Sigmoid colon (tissue), 4 donors: ENCODE measurements around the gene DLK2.

Source experiments
- CTCF ChIP-seq, 4 experiments: fragments of 450-650 bp in 3 of 4; fragments of 200-600 bp in 1 of 4; IDR thresholded peaks; one replicate each; pipeline ENCODE4 v1.5.1; 2016 to 2019; ENCODE audit warnings: antibody characterized with exemption in 4 of 4, mild to moderate bottlenecking in 3 of 4, moderate library complexity in 2 of 4
- EP300 ChIP-seq, 4 donors: sonication (generic); formaldehyde crosslinking; IDR thresholded peaks; one replicate each; pipeline ENCODE4 v1.6.1; 2017; ENCODE audit warnings: antibody characterized with exemption in 4 of 4

GRCh38 chr6:43478008-43478372 is 22.6 kb upstream of the DLK2 start:
- TF ChIP-seq CTCF (IDR thresholded peaks at IDR 0.05) (no peak), EP300 (IDR thresholded peaks at IDR 0.05) (no peak)
